Motor neuron (in vitro differentiated cells): ENCODE data around the gene COL5A2. TPM values are rescaled to one million over a fixed set of nuclear protein-coding genes. Genes with fewer than 3 reads are reported as not detected.

ENCODE experiments used
- ATAC-seq, 8 experiments: fragments of 200-7000 bp; cut with Tn5 transposase; replicated peaks in 6 of 8; 2 replicates each; pipeline ENCODE4 v1.8.0; 2021; ENCODE audit warnings: mild to moderate bottlenecking in 8 of 8, moderate library complexity in 8 of 8
- H3K27ac ChIP-seq, 2 donors: fragments of 250-450 bp; sonication (Bioruptor Pico); 2 replicates each; pipeline ENCODE4 v1.9.0; 2021; ENCODE audit warnings: antibody characterized with exemption in 2 of 2, mild to moderate bottlenecking in 2 of 2, moderate library complexity in 1 of 2
- H3K4me1 ChIP-seq, 2 donors: fragments of 250-450 bp; sonication (Bioruptor Pico); replicated peaks in 1 of 2; 2 replicates each; pipeline ENCODE4 v1.6.1; 2021; ENCODE audit warnings: antibody characterized with exemption in 2 of 2, mild to moderate bottlenecking in 2 of 2, moderate library complexity in 1 of 2
- H3K4me3 ChIP-seq, 5 donors: fragments of 250-450 bp; sonication (Bioruptor Pico); 2 replicates each; pipeline ENCODE4 v1.9.0; 2021; ENCODE audit warnings: antibody characterized with exemption in 5 of 5, mild to moderate bottlenecking in 5 of 5, moderate library complexity in 4 of 5
- WGBS, 10 experiments: fragments of 450-650 bp; shearing (Covaris generic); methylation state at CpG; one replicate each; pipeline ENCODE4 v1.0.0; 2022; 5-methylcytosine and 5-hydroxymethylcytosine counted together
- in situ Hi-C, 9 experiments: fragments of 400-800 bp; cut with MboI; loops; one replicate each; pipeline ENCODE4 v1.15.0; 2021; ENCODE audit warnings: low sequenced_read_pairs in 9 of 9, low pct_unique_long_range_greater_than_20kb in 2 of 9; ENCODE audit not compliant: unreplicated experiment in 9 of 9
- total RNA-seq, 8 experiments: library from RNA; unstranded; fragments of 300-600 nt; gene quantifications; 2 replicates each; pipeline versions ENCODE4 v1.2.3 to v1.2.4, GENCODE V29; 2022

The COL5A2 gene
- total RNA-seq, 8 experiments from 2014 or later = 4.8 to 678 (median 190) TPM

DNA sequence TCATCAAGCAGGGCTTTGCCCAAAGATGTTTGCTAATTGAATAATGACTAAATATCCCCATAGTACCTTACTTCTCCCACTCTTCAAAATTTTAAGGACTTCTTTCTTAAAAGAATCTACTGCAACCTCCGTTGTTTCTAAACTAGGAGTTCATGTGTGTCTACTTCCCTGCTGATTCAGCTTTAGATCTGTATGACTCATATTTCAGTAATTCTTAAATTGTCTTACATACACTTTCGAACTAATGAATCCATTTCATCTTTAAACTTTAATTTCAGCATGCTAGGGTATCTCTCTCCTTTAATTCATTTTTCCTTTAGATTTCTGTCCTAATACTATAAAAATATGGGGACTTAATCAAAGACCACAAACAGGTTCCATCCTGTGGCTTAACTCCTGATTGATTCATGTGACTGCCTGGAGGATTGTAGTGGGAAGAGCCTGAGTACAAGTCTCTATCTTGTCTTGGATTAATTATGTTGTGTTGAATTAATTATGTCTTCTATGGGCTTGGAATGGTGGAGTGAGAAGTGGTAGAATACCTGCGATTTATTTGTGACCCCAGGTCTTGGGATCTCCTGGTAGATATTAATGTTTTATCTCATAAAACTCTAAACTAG lies 24.9 kb upstream of the COL5A2 start:
- Histone ChIP-seq H3K4me1 (peaks cover 7 to 11% of the 10 kb centered on the region in 2 donors), H3K27ac (no peak overlapping the region), H3K4me3 (no peak overlapping the region)
- peak in 2 of 8 experiments; percentile 45 to 60 for ATAC-seq
- in situ Hi-C loops = no loop called here
- WGBS, 10 experiments = 0 to 100% (median 75%) methylated on average over 1 to 3 of the region's 3 CpGs; no CpG with 5 or more reads in 1 of the 10 experiments

DNA sequence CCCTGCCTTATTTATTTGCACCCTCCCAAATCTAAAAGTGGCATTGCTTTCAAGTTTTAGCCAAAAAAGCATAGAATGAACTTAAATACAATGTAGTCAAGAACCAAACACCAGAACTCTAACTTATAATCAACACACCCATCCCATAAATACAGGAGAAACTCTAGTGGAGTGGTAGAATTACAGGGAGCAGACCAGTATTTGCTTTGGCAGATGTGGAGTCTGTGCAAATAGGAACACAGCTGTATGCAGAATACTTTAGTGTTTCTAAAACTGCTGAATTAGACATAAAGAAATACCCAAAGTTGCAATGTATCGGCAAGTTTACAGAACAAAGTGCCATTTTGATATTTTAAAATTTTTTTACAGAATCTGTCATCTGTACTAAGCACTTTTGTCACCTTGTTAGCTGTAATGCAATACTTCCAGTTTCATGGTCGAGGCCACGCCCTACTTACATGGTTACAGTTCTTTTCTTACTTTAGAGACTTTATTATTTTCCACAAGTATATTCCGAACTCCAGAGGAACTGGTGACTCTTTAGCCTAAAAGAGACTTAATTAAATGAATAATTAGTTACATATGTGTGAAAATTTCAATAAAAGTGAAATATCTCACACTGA lies 23.7 kb upstream of the COL5A2 start:
- H3K4me3 ChIP-seq = no peak overlapping the region
- in situ Hi-C loops = no loop called here
- no peak overlapping the region for H3K27ac ChIP-seq
- H3K4me1 ChIP-seq = peaks cover 0 to 4% of the 10 kb centered on the region in 2 donors
- no peak for ATAC-seq
- WGBS, 10 experiments = 52 to 100% (median 94%) methylated on average over 3 to 4 of the region's 4 CpGs

DNA sequence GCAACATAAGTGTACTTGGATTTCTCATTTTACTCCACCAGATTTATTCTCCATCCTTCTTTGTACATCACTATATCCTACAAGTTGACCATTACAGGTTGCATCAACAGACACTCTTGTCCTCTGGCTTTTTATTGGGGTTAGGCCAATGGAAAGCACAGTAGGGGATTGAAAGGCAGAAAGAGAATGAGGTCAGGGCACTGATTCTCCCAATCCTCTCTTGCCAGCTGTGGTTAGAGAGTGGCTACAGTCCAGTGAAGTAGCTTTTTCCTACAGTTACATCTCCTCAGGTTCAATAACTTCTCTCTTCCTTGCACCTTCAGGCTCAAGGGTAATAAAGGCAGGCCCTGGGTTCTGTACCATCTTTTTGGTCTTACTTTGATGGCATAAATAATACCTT lies 20.2 kb upstream of the COL5A2 start:
- Histone ChIP-seq H3K27ac (no peak overlapping the region), H3K4me3 (no peak overlapping the region), H3K4me1 (no peaks in the 10 kb centered on the region)
- ATAC-seq = no peak
- in situ Hi-C loops = loop anchor here in 1 of 9 experiments (25.0 kb wide), 1 partner anchor 88 kb away; no protein-coding TSS in a partner anchor

DNA sequence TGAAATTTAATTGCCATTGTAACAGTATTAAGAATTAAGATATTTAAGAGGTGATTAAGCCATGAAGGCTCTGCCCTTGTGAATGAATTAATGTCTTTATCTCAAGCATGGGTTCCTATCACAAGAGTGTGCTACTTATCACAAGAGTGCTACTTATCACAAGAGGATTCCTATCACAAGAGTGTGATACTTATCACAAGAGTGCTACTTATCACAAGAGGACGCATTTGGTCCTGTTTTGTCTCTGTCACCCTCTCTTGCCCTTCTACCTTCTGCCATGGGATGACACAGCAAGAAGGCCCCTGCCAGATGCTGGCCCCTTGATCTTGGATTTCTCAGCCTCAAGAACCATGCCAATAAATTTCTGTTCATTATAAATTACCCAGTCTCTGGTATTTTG lies 13.2 kb upstream of the COL5A2 start:
- WGBS, 10 experiments = 20 to 100% (median 100%) methylated on average over 1 of the region's 1 CpG; no CpG with 5 or more reads in 5 of the 10 experiments
- in situ Hi-C loops = loop anchor here in 1 of 9 experiments (25.0 kb wide), 1 partner anchor 95 kb away; no protein-coding TSS in a partner anchor

DNA sequence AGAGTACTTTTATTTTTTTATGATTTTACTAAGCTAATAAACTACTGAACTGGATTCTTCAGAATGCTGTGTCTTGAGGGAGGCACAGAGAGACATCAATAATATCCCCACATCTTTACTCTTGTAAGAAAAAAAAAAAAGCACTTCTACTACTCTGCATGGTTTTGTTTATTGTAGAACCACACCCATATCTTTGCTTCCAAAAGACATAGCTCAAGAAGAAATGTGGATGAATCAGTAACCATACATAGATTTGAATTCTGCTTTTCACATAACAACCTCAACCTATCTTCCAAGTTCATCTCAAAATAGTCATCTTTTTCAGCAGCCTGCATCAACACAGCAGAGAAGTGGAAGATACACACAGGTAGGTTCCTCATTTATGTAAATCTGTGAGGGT lies 12.2 kb upstream of the COL5A2 start:
- H3K4me1 ChIP-seq = no peaks in the 10 kb centered on the region
- ATAC-seq = peak in 3 of 8 experiments; percentile 81 to 87 (median 86)
- no peak overlapping the region for H3K4me3 ChIP-seq
- H3K27ac ChIP-seq = no peak overlapping the region
- in situ Hi-C loops = loop anchor here in 1 of 9 experiments (25.0 kb wide), 1 partner anchor 96 kb away; no protein-coding TSS in a partner anchor

More for the DNA sequence above, 13.2 kb upstream of the COL5A2 start:
- Histone ChIP-seq H3K4me1 (no peaks in the 10 kb centered on the region), H3K4me3 (no peak overlapping the region), H3K27ac (no peak overlapping the region)
- no peak for ATAC-seq

DNA sequence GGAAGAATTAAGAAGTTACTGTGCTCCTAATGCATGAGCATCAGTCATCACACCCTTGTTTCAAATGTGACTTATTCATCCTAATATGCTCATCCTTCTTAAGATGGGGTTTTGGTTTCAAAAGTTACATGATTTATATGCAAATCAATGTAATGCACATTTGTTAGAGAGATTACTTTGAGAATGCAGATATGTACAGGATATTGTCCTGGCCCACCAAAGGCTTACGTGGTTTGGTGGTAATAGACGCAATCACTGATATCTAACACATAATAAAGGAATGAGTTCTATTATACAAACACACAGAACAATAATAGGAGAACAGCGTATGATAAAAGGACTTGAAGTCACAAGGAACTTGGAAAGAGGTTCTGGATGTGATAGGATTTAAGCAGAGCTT lies 11.1 kb upstream of the COL5A2 start:
- 0 to 100% (median 81%) methylated on average over 1 to 3 of the region's 3 CpGs for WGBS, 10 experiments
- in situ Hi-C loops = loop anchor here in 1 of 9 experiments (25.0 kb wide), 1 partner anchor 97 kb away; no protein-coding TSS in a partner anchor
- no peak overlapping the region for H3K4me3 ChIP-seq

DNA sequence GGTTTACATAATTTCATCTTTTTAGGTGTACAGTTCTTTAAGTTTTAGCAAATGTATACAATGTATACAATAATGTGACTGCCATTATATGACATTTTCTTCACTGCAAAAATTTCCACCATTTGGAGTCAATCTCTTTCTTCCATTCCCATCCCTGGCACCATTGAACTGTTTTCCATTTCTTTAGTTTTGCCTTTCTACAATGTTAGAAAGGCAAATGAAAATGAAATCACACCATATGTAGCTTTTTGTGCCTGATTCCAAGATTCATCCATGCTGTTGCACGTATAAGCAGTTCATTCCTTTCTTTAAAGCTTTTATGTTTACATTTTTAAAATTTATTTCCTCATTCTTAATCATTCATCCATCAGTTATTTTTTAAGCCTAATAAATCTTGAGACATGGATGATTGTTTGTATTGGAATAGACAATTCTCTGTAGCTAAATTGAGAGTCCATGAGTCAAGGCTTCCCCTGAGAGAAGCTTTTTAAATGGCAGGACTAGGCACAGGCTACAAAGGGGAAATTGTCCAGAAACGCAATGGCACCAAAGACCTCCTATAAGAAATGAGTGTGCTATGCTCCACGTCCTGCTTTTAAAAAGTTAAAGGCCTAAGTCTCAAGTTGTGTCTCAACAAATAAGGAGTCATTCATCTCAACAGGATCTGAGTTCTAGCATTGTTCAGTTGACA lies 8.7 kb upstream of the COL5A2 start:
- Histone ChIP-seq H3K4me1 (no peaks in the 10 kb centered on the region), H3K27ac (no peak overlapping the region), H3K4me3 (no peak overlapping the region)
- in situ Hi-C loops = loop anchor here in 2 of 9 experiments (10.0 to 25.0 kb wide), 2 partner anchors 97 to 99 kb away; no protein-coding TSS in a partner anchor
- ATAC-seq = no peak
- WGBS, 10 experiments = 0 to 76% (median 49%) methylated on average over 1 to 3 of the region's 3 CpGs

More for the DNA sequence above, 11.1 kb upstream of the COL5A2 start:
- ATAC-seq = peak in 3 of 8 experiments; percentile 73 to 86 (median 73)
- H3K27ac ChIP-seq = no peak overlapping the region
- H3K4me1 ChIP-seq = no peaks in the 10 kb centered on the region

DNA sequence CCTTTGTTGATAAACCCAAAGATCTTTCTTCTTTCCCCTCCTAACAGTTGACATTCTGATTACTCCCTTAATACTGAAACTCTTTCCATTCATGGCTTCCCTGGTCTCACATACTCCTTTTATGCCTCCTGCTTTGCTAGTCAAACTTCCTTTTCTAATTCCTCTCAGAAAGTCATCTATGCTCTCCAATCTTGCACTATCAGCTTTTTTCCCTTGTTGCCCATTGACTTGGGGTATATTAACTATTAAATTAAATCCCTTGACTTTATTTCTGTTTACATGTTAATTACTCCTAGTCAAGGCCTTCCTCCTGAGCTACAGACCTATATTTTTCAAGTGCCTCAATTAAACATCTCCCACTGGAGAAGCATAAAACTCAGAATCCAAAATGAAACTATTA lies 3.6 kb upstream of the COL5A2 start:
- peaks cover 0 to 9% of the 10 kb centered on the region in 2 donors for H3K4me1 ChIP-seq
- ATAC-seq = no peak
- H3K4me3 ChIP-seq = no peak overlapping the region
- no peak overlapping the region for H3K27ac ChIP-seq
- in situ Hi-C loops = loop anchor here in 2 of 9 experiments (10.0 to 25.0 kb wide), 2 partner anchors 102 to 104 kb away; no protein-coding TSS in a partner anchor

DNA sequence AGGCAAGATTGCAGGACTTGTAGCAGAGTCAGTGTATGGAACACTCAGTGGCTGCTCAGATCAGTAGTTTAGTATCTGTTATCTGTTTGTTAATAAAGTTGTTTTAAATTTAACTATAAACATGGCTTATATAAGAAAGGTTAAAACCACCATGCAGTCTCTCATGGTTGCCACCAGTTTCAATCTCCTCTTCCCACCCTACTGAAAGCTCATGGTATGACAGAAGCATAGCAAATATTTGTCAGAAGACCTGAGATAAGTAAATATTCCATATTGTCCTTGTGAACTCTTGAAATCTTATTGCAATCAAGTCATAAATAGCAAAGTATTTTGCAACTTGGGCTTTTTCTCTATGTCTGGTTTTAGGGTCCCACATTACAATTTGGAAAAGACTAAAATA lies 2.1 kb upstream of the COL5A2 start:
- in situ Hi-C loops = loop anchor here in 2 of 9 experiments (10.0 to 25.0 kb wide), 2 partner anchors 103 to 106 kb away; no protein-coding TSS in a partner anchor
- H3K4me3 ChIP-seq = no peak overlapping the region
- H3K4me1 ChIP-seq = peaks cover 0 to 15% of the 10 kb centered on the region in 2 donors
- no peak for ATAC-seq
- H3K27ac ChIP-seq = no peak overlapping the region

DNA sequence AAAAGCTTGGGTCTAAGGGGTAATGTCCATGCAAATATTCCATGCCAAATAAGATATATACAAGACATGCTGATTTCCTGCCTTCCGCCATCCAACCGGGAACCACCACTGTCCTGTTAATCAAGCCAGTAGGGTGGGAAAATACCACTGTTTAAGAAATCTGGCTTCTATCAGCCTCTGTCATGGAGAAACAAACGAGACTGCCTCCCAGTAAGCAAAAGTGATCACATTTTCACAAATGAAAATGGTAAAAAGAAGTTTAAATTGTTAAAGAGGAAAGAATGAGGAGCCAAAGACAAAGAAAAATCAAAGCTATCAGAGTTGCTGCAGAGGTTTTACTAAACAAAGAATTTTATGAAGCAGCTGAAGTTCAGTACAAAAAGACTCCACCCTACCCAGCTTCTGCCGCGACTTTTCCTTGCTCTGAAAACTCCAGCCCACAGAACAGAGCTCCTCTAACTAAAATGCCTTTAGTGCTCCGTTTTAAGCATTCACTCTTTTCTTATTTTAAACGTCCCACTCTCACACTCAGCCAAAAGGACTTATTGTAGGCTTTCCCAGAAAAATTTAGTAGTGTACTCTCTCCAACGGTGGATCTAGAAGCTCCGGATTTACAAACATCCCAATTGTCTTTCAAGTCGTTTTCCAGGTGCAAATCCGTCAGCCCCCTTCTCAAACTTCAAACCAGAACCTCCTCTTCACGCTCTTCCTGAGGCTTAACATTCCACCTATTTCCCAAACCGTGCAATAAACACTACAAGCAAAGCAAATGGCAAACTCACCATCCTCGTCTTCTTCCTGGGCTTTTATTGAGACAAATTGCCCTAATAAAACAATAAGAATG lies 613 bp downstream of the COL5A2 start:
- in situ Hi-C loops = loop anchor here in 1 of 9 experiments (25.0 kb wide), 1 partner anchor 108 kb away; no protein-coding TSS in a partner anchor

DNA sequence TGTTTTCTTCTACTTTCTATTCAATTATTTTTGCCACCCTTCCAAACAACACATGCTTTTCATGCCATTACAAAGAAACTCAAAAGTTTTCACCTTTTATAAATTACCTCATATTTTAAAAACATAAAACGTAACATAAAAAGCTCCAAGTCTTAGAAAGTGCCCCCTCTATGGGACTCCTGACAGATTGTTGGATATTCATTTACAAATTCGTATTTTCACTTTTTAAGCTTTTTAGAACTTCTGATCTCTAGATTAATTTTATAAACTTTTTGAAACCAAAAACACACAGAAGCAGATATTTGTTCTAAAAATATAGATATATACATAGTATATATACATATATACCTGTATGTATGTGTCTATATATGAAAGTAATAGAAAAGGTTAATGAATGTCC lies 1.5 kb downstream of the COL5A2 start:
- in situ Hi-C loops = loop anchor here in 1 of 9 experiments (25.0 kb wide), 1 partner anchor 109 kb away; no protein-coding TSS in a partner anchor
- Histone ChIP-seq H3K4me1 (peaks cover 0 to 17% of the 10 kb centered on the region in 2 donors), H3K4me3 (peak overlapping the region in 3 of 5 donors; percentile 30 to 36 (median 33)), H3K27ac (no peak overlapping the region)
- no peak for ATAC-seq
- 0 to 35% (median 0%) methylated on average over 1 to 2 of the region's 2 CpGs; no CpG with 5 or more reads in 2 of the 10 experiments for WGBS, 10 experiments

More for the DNA sequence above, 613 bp downstream of the COL5A2 start:
- Histone ChIP-seq H3K4me1 (peaks cover 0 to 17% of the 10 kb centered on the region in 2 donors), H3K4me3 (peak overlapping the region; percentile 19 to 36 (median 32)), H3K27ac (no peak overlapping the region)
- 0 to 11% (median 4%) methylated on average over 4 to 13 of the region's 14 CpGs for WGBS, 10 experiments
- peak; percentile 10 to 65 (median 43) for ATAC-seq

DNA sequence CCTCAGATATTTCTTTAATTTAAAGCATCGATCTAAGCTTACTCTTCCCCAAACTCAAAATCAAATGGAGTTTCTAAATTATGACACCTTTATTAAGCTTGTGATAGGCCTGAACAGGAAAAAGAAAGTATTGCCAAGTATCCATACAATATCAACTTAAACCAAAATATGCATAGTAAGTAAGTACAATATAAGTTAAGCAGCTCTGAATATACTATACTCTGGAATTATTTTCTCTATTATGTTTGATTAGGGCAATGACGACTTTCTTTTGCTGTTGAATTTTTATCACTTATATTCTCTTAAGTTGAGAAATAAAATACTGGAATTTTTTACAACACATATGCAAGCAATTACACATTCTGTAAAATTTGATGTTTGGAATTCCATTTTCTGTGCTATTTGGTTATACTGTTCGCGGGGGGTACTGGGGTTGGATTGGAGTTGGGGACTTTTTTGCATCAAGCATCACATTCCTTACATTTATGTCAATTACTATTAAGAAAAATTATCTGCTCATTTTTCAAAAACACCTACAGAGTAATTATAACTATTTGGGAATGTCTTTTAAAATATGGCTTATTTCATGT lies 2.2 kb downstream of the COL5A2 start:
- in situ Hi-C loops = loop anchor here in 1 of 9 experiments (25.0 kb wide), 1 partner anchor 110 kb away; no protein-coding TSS in a partner anchor

More for the DNA sequence above, 2.2 kb downstream of the COL5A2 start:
- Histone ChIP-seq H3K4me3 (peak overlapping the region in 1 of 5 donors; percentile 14), H3K27ac (no peak overlapping the region), H3K4me1 (peaks cover 0 to 17% of the 10 kb centered on the region in 2 donors)
- no peak for ATAC-seq
- 0 to 93% (median 64%) methylated on average over 1 to 4 of the region's 4 CpGs for WGBS, 10 experiments
